ENCODE results near the gene NRM. TPM values are rescaled to one million over a fixed set of nuclear protein-coding genes. Genes with fewer than 3 reads are reported as not detected.

The NRM gene
- total RNA-seq, 1 experiment from 2014 or later, result 31.2 TPM

DNA sequence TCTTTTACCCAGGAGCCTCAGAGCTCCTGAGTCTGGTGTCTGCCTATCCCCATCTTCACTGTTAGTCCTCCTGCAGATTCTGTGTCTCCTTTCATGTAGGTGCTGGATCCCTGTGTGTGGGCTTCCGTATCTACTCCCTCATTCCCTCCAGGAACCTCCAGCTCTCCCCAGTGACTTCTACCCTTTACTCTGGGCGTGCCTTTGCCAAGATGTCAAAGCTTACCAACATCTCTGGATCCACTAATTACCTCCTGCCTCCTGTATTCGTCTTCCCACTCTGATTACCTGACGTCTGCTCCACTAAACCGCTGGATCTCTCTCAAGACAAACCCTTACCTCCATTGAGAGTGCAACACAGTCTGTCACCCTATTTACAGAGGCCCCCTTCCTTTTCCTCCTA, 46.0 kb downstream of the NRM start (continued):
- no peak for TF ChIP-seq TEAD1 (CRISPR knock-in tag; IDR thresholded peaks at IDR 0.05)
- no peak for TF ChIP-seq ATF6 (CRISPR knock-in tag; IDR thresholded peaks at IDR 0.05)
- TF ChIP-seq TP53 (CRISPR knock-in tag; IDR thresholded peaks at IDR 0.05), result no peak
- TF ChIP-seq HMGA2 (CRISPR knock-in tag; IDR thresholded peaks at IDR 0.05), result no peak
- TF ChIP-seq IRF1 (CRISPR knock-in tag; IDR thresholded peaks at IDR 0.05), result no peak
- TF ChIP-seq GTF2I (CRISPR knock-in tag; conservative IDR thresholded peaks at IDR 0.05), result no peak
- no peak for TF ChIP-seq SOX15 (CRISPR knock-in tag; IDR thresholded peaks at IDR 0.05)
- no peak for TF ChIP-seq ZMAT4 (CRISPR knock-in tag; IDR thresholded peaks at IDR 0.05)

DNA sequence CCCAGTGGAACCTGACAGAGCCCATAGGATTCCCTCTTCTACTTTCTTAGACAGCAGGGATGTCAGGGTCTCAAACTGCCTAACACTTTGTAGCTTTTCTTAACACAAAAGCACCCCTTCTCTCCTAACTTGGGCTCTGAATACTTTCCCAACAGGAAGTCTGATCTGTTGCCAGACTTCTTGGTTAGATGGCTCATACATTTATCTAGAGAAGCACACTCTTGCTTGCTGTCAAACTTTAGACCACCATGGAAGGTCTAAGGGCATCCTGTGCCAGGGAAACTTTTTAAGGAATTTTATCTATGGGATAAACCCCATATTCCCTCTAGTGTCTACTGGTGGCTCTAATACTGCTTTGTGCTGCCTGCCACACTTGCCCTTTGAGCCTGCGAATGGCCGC, 47.1 kb downstream of the NRM start:
- no peak overlapping the region for H3K27ac Mint-ChIP-seq
- CTCF ChIA-PET, result interaction anchor here (0.9 to 1.9 kb wide), 2 partner anchors 36 to 87 kb away, joined by 4 to 7 read pairs; no protein-coding TSS in a partner anchor
- H3K4me3 Mint-ChIP-seq, result no peak overlapping the region
- ATAC-seq, result no peak
- POLR2A ChIA-PET, result no interaction called here
- TF ChIP-seq GTF2I (CRISPR knock-in tag; conservative IDR thresholded peaks at IDR 0.05), result no peak
- TF ChIP-seq TP53 (CRISPR knock-in tag; IDR thresholded peaks at IDR 0.05), result no peak
- TF ChIP-seq, protein P1, sequence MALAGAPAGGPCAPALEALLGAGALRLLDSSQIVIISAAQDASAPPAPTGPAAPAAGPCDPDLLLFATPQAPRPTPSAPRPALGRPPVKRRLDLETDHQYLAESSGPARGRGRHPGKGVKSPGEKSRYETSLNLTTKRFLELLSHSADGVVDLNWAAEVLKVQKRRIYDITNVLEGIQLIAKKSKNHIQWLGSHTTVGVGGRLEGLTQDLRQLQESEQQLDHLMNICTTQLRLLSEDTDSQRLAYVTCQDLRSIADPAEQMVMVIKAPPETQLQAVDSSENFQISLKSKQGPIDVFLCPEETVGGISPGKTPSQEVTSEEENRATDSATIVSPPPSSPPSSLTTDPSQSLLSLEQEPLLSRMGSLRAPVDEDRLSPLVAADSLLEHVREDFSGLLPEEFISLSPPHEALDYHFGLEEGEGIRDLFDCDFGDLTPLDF (CRISPR knock-in tag; IDR thresholded peaks at IDR 0.05), result no peak
- TF ChIP-seq, protein P2, sequence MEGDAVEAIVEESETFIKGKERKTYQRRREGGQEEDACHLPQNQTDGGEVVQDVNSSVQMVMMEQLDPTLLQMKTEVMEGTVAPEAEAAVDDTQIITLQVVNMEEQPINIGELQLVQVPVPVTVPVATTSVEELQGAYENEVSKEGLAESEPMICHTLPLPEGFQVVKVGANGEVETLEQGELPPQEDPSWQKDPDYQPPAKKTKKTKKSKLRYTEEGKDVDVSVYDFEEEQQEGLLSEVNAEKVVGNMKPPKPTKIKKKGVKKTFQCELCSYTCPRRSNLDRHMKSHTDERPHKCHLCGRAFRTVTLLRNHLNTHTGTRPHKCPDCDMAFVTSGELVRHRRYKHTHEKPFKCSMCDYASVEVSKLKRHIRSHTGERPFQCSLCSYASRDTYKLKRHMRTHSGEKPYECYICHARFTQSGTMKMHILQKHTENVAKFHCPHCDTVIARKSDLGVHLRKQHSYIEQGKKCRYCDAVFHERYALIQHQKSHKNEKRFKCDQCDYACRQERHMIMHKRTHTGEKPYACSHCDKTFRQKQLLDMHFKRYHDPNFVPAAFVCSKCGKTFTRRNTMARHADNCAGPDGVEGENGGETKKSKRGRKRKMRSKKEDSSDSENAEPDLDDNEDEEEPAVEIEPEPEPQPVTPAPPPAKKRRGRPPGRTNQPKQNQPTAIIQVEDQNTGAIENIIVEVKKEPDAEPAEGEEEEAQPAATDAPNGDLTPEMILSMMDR (IDR thresholded peaks at IDR 0.05), result no peak
- TF ChIP-seq, protein P3, sequence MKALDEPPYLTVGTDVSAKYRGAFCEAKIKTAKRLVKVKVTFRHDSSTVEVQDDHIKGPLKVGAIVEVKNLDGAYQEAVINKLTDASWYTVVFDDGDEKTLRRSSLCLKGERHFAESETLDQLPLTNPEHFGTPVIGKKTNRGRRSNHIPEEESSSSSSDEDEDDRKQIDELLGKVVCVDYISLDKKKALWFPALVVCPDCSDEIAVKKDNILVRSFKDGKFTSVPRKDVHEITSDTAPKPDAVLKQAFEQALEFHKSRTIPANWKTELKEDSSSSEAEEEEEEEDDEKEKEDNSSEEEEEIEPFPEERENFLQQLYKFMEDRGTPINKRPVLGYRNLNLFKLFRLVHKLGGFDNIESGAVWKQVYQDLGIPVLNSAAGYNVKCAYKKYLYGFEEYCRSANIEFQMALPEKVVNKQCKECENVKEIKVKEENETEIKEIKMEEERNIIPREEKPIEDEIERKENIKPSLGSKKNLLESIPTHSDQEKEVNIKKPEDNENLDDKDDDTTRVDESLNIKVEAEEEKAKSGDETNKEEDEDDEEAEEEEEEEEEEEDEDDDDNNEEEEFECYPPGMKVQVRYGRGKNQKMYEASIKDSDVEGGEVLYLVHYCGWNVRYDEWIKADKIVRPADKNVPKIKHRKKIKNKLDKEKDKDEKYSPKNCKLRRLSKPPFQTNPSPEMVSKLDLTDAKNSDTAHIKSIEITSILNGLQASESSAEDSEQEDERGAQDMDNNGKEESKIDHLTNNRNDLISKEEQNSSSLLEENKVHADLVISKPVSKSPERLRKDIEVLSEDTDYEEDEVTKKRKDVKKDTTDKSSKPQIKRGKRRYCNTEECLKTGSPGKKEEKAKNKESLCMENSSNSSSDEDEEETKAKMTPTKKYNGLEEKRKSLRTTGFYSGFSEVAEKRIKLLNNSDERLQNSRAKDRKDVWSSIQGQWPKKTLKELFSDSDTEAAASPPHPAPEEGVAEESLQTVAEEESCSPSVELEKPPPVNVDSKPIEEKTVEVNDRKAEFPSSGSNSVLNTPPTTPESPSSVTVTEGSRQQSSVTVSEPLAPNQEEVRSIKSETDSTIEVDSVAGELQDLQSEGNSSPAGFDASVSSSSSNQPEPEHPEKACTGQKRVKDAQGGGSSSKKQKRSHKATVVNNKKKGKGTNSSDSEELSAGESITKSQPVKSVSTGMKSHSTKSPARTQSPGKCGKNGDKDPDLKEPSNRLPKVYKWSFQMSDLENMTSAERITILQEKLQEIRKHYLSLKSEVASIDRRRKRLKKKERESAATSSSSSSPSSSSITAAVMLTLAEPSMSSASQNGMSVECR (CRISPR knock-in tag; IDR thresholded peaks at IDR 0.05; ENCODE audit: borderline replicate concordance), result no peak
- TF ChIP-seq ZNF263 (CRISPR knock-in tag; IDR thresholded peaks at IDR 0.05; ENCODE audit: low read depth), result no peak
- TF ChIP-seq, protein P4, sequence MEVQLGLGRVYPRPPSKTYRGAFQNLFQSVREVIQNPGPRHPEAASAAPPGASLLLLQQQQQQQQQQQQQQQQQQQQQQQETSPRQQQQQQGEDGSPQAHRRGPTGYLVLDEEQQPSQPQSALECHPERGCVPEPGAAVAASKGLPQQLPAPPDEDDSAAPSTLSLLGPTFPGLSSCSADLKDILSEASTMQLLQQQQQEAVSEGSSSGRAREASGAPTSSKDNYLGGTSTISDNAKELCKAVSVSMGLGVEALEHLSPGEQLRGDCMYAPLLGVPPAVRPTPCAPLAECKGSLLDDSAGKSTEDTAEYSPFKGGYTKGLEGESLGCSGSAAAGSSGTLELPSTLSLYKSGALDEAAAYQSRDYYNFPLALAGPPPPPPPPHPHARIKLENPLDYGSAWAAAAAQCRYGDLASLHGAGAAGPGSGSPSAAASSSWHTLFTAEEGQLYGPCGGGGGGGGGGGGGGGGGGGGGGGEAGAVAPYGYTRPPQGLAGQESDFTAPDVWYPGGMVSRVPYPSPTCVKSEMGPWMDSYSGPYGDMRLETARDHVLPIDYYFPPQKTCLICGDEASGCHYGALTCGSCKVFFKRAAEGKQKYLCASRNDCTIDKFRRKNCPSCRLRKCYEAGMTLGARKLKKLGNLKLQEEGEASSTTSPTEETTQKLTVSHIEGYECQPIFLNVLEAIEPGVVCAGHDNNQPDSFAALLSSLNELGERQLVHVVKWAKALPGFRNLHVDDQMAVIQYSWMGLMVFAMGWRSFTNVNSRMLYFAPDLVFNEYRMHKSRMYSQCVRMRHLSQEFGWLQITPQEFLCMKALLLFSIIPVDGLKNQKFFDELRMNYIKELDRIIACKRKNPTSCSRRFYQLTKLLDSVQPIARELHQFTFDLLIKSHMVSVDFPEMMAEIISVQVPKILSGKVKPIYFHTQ (CRISPR knock-in tag; IDR thresholded peaks at IDR 0.05), result no peak
- TF ChIP-seq ZNF396 (CRISPR knock-in tag; IDR thresholded peaks at IDR 0.05; ENCODE audit: borderline replicate concordance), result no peak
- no peaks in the 10 kb centered on the region for H3K27me3 Mint-ChIP-seq (ENCODE audit: low read depth)
- peaks cover 21% of the 10 kb centered on the region for H3K4me1 Mint-ChIP-seq
- no peak for DNase-seq (ENCODE audit: low spot score)
- H3K9me3 Mint-ChIP-seq, result no peaks in the 10 kb centered on the region
- peaks cover 26% of the 10 kb centered on the region for H3K36me3 Mint-ChIP-seq

Measured in WTC11 (cell line).